Pancreas (tissue), 10 donors: ENCODE results near the gene IFT74. TPM values are rescaled to one million over a fixed set of nuclear protein-coding genes. Genes with fewer than 3 reads are reported as not detected.
"Not testable (repeated sequence)": the region's sequence is repeated elsewhere in the genome, so short reads cannot be mapped to it uniquely, and the experiment has no call there.

Experiments used
- ATAC-seq, 4 donors: fragments of 200-7000 bp; cut with Tn5 transposase; one replicate each; pipeline versions ENCODE4 v1.8.0 to v1.9.1; 2020; ENCODE audit warnings: mild to moderate bottlenecking in 4 of 4, moderate library complexity in 4 of 4
- DNase-seq, 6 donors: peaks; one replicate each; pipeline ENCODE4 v3.0.0-alpha.2; 2020
- FAIRE-seq: peaks from 2 replicates; lab custom pipeline; 2012; peaks lifted over from hg19 to GRCh38; lab: Jason Lieb, UNC
- H3K27ac ChIP-seq, 4 donors: fragments of 200-600 bp; sonication (generic); 1 replicate in 3 of 4; 2 replicates in 1 of 4; pipeline versions ENCODE4 v1.5.0 to v1.8.0; 2020
- H3K27me3 ChIP-seq, 4 donors: fragments of 200-600 bp; one replicate each; pipeline ENCODE4 v1.8.0; 2021
- H3K36me3 ChIP-seq, 3 donors: fragments of 200-600 bp; sonication (generic) in 1 of 3; one replicate each; pipeline versions ENCODE4 v1.5.0 to v1.8.0; 2020 to 2021
- H3K4me1 ChIP-seq, 3 donors: fragments of 200-600 bp; one replicate each; pipeline ENCODE4 v1.8.0; 2021
- H3K4me3 ChIP-seq, 4 donors: fragments of 200-600 bp; sonication (generic) in 2 of 4; one replicate each; pipeline versions ENCODE4 v1.5.0 to v1.8.0; 2020 to 2021
- H3K9me3 ChIP-seq, 4 donors: fragments of 200-600 bp; one replicate each; pipeline ENCODE4 v1.8.0; 2021
- WGBS, 2 donors: extraction: QIAGEN DNeasy Blood & Tissue Kit; methylation state at CpG; one replicate each; pipeline ENCODE4 v1.1.7; 2013; 5-methylcytosine and 5-hydroxymethylcytosine counted together
- intact Hi-C, 3 donors: fragments of 100-400 bp; cut with DNase I; formaldehyde crosslinking; loops; one replicate each; pipeline versions ENCODE4 v1.11.1 to v1.14.2; 2022
- polyA plus RNA-seq, 2 donors: library from polyadenylated mRNA; stranded (reverse); fragments of 200-250 nt; gene quantifications; one replicate each; pipeline ENCODE4 v1.2.3, GENCODE V29; 2013
- total RNA-seq, 6 donors: library from RNA; stranded (reverse); fragmentation: NEBNext Ultra II Directional in 4 of 6; extraction: Animal tissue kit (Norgen Biotek cat#: 25700) in 4 of 6; gene quantifications; one replicate each; pipeline versions ENCODE4 v1.2.1 to v1.2.4, GENCODE V29; 2021 to 2023
- TF ChIP-seq, protein P1 (sequence below), 4 donors: fragments of 200-600 bp; sonication (generic) in 3 of 4; IDR thresholded peaks; one replicate each; pipeline versions ENCODE4 v1.5.0 to v1.8.0; 2021; ENCODE audit warnings: antibody characterized with exemption in 4 of 4
- donor health status: healthy with polysubstance abuse.
- donor health status: DM: no; HTN: no; CAD: no; lungs with moderate emphysema.
- donor health status: DM: no; HTN: no; CAD: no.
- donor health status: control.
- donor health status: control.
- donor health status: Bipolar disorder and iron deficiency.
- donor health status: DM: yes; HTN: yes; CAD: no.
- donor health status: DM: no; HTN: no; CAD: no.
- donor health status: DM: no; HTN: no; CAD: no.
- donor health status: DM: yes; HTN: yes; CAD: no.

IFT74 gene
- total and polyA plus RNA-seq, 8 donors, result 5.2 to 10.7 (median 7.7) TPM

- no peaks in the 10 kb centered on the region for H3K27me3 ChIP-seq
- no peak for DNase-seq
- H3K4me3 ChIP-seq, result no peak overlapping the region
- no peaks in the 10 kb centered on the region for H3K9me3 ChIP-seq
- WGBS, 2 donors, result 66 to 75% methylated on average over 11 of the region's 11 CpGs
- no peaks in the 10 kb centered on the region for H3K36me3 ChIP-seq
- no peak for FAIRE-seq
- no peaks in the 10 kb centered on the region for H3K4me1 ChIP-seq
- intact Hi-C loops, result no loop called here
- TF ChIP-seq, protein P1, sequence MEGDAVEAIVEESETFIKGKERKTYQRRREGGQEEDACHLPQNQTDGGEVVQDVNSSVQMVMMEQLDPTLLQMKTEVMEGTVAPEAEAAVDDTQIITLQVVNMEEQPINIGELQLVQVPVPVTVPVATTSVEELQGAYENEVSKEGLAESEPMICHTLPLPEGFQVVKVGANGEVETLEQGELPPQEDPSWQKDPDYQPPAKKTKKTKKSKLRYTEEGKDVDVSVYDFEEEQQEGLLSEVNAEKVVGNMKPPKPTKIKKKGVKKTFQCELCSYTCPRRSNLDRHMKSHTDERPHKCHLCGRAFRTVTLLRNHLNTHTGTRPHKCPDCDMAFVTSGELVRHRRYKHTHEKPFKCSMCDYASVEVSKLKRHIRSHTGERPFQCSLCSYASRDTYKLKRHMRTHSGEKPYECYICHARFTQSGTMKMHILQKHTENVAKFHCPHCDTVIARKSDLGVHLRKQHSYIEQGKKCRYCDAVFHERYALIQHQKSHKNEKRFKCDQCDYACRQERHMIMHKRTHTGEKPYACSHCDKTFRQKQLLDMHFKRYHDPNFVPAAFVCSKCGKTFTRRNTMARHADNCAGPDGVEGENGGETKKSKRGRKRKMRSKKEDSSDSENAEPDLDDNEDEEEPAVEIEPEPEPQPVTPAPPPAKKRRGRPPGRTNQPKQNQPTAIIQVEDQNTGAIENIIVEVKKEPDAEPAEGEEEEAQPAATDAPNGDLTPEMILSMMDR (IDR thresholded peaks at IDR 0.05), result no peak
- H3K27ac ChIP-seq, result no peak overlapping the region
- ATAC-seq, result no peak
Measured at GRCh38 chr9:27086818-27087680, 130.8 kb downstream of the IFT74 start.

DNA sequence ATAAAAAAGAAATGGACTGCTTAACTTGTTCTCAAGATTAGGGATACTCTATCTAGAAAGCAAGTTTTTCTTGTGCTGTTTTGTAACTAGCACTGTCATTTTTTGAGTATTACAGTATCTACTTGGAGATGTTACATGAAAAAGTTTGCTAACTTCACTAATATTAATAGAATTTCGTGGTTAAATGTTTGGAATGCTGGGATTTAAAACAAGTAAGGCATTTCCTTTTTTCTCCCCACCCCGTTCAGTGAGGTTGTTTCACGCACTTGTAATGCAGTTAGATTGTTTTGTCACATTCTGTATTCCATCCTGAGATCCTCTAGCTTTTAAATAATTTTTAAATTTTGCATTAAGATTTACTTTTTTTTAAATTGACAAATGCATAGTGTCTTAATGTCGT is 132.8 kb downstream of the IFT74 start:
- Histone ChIP-seq H3K4me1 (no peaks in the 10 kb centered on the region), H3K27me3 (no peaks in the 10 kb centered on the region), H3K4me3 (no peak overlapping the region), H3K9me3 (no peaks in the 10 kb centered on the region), H3K27ac (no peak overlapping the region), H3K36me3 (no peaks in the 10 kb centered on the region)
- FAIRE-seq, result no peak
- TF ChIP-seq, protein P1 (IDR thresholded peaks at IDR 0.05), result no peak
- WGBS, 2 donors, result 55 to 66% methylated on average over 4 of the region's 4 CpGs
- no peak for DNase-seq
- no peak for ATAC-seq
- intact Hi-C loops, result no loop called here

- TF ChIP-seq, protein P1 (IDR thresholded peaks at IDR 0.05), result no peak
- 75 to 92% methylated on average over 4 of the region's 4 CpGs for WGBS, 2 donors
- no peak for FAIRE-seq
Measured at GRCh38 chr9:27089706-27090105, 133.5 kb downstream of the IFT74 start.

DNA sequence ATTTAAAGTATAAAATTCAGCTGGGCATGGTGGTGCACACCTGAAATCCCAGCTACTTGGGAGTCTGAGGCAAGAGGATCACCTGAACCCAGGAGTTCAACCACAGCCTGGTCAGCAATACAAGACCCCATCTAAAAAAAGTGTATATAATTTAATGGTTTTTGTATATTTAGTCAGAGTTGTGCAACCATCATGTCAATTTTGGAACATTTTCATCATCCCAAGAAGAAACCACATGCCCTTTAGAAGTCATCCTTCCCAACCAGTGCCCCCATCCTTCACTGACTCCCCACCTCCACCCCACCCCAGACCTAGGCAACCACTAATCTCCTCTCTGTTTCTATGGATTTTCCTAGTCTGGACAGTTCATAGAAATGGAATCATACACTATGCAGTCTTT is 134.0 kb downstream of the IFT74 start:
- Histone ChIP-seq H3K9me3 (no peaks in the 10 kb centered on the region), H3K36me3 (no peaks in the 10 kb centered on the region), H3K27ac (no peak overlapping the region), H3K4me3 (no peak overlapping the region), H3K4me1 (no peaks in the 10 kb centered on the region), H3K27me3 (no peaks in the 10 kb centered on the region)
- no peak for FAIRE-seq
- no peak for ATAC-seq
- intact Hi-C loops, result no loop called here
- TF ChIP-seq, protein P1 (IDR thresholded peaks at IDR 0.05), result no peak
- no peak for DNase-seq

More at GRCh38 chr9:27089706-27090105, 133.5 kb downstream of the IFT74 start:
- Histone ChIP-seq H3K9me3 (no peaks in the 10 kb centered on the region), H3K36me3 (no peaks in the 10 kb centered on the region), H3K4me3 (no peak overlapping the region), H3K27ac (no peak overlapping the region), H3K4me1 (no peaks in the 10 kb centered on the region), H3K27me3 (no peaks in the 10 kb centered on the region)
- ATAC-seq (no peak), DNase-seq (no peak)
- intact Hi-C loops, result no loop called here

GRCh38 chr9:27090711-27091110 is 134.5 kb downstream of the IFT74 start:
- DNase-seq (no peak), ATAC-seq (no peak), FAIRE-seq (no peak)
- no peak overlapping the region for H3K27ac ChIP-seq
- 92 to 94% methylated on average over 1 of the region's 1 CpG for WGBS, 2 donors
- H3K36me3 ChIP-seq, result no peaks in the 10 kb centered on the region
- intact Hi-C loops, result no loop called here
- H3K9me3 ChIP-seq, result no peaks in the 10 kb centered on the region
- H3K4me3 ChIP-seq, result no peak overlapping the region
- H3K4me1 ChIP-seq, result no peaks in the 10 kb centered on the region
- TF ChIP-seq, protein P1 (IDR thresholded peaks at IDR 0.05), result no peak
- H3K27me3 ChIP-seq, result no peaks in the 10 kb centered on the region

GRCh38 chr9:27092496-27092895 is 136.3 kb downstream of the IFT74 start:
- DNase-seq, ATAC-seq, H3K4me3 ChIP-seq: not testable (repeated sequence)

GRCh38 chr9:27093384-27094067 is 137.3 kb downstream of the IFT74 start:
- H3K9me3 ChIP-seq, intact Hi-C loops, H3K27ac ChIP-seq, ATAC-seq, H3K4me3 ChIP-seq, H3K4me1 ChIP-seq, FAIRE-seq, DNase-seq, H3K36me3 ChIP-seq, H3K27me3 ChIP-seq: not testable (repeated sequence)
- 85 to 94% methylated on average over 17 of the region's 17 CpGs for WGBS, 2 donors

More at GRCh38 chr9:27092496-27092895, 136.3 kb downstream of the IFT74 start:
- H3K27ac ChIP-seq, H3K27me3 ChIP-seq, H3K36me3 ChIP-seq, FAIRE-seq, H3K9me3 ChIP-seq, intact Hi-C loops, H3K4me1 ChIP-seq: not testable (repeated sequence)
- 94 to 95% methylated on average over 21 to 27 of the region's 27 CpGs for WGBS, 2 donors
